T-helper 9 cell (primary cell): Measurements from ENCODE around the gene ANKLE2.

Source experiments
- DNase-seq: peaks from one replicate; pipeline ENCODE4 v3.0.0-alpha.2; 2020

Gene ANKLE2

DNA sequence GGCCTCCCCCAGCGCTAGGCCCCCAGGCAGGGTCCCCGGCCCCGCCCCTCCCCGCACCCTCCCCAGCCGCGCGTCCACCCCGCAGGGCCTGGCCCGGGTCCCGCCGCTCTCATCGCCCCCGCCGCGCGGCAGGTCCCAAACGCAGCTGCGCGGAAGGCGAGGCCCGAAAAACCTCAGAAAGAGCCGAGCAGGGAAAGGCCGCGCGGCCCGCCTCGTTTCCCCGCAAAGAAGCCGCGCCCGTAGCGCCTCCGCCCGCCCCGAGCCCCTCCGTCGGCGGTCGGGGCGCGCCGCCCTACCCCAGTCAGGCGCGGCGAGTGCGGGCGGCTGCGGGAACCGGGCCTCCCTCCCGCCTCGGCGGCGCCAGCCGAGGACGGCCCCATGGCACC is 74.8 kb downstream of the ANKLE2 start:
- DNase-seq, result no peak

- DNase-seq, result no peak
These were observed 76.2 kb downstream of the ANKLE2 start for GRCh38 chr12:132685400-132685799.

DNA sequence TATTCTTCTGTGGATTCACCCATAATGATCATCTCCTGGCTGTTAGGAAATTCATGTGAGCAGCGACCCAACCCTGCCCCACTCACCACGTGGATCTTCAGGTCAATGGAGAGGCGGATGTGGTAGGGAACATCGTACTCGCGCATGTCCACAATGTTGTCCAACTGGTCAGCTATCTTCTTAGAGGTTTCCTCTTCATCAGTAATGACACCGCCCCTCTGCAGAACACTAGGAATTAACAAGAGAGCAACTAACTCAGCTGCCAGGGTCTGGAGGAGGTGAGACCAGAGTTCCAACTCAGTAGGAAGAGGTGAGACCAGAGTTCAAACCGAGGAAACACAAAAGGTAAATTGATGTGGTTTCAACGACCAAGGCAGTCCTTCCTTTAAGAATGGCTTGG is 84.1 kb downstream of the ANKLE2 start:
- no peak for DNase-seq

DNA sequence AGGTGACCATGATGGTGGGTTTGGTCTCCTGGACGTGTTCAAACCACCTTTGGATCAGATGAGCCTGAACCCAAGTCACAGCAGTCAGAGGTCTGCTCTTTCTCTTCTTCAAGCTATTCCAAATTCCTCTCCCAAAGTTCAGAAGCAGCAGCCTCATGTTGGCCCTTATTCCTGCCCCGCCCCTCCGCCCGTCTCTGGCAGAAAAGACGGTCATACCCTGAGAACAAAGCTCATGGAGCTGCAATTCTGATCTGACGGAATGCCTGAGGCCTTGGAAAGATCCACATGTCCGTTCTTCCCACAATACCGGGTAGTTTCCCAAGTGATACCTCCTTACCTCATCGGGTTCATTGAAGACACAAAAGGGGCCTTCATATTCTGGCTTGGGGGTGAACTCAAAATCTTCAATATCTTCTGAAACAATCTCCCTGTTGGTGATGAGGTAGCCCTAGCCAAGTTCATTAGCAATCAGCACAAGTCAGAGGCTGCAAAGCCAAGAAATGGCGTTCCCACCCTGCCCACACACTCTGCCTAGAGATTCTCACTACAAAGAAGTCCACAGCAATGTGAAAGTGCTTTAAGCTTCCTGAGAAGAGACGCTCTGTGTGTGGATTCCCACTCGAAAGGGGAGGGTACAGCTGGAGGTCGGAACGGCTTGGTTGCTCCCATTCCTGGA is 85.7 kb downstream of the ANKLE2 start:
- DNase-seq, result no peak
